Measurements from ENCODE around the gene APPL1.

GRCh38 chr3:57179580-57180410 is 47.7 kb upstream of the APPL1 start:
- TF ChIP-seq CTCF (IDR thresholded peaks at IDR 0.05) (peak in 8 of 12 donors; percentile 12 to 41 (median 22)), POLR2A (IDR thresholded peaks at IDR 0.05) (no peak)

Data from heart left ventricle (tissue), 13 donors.